Upper lobe of left lung (tissue), 6 donors: ENCODE results near the gene HABP2. TPM values are rescaled to one million over a fixed set of nuclear protein-coding genes. Genes with fewer than 3 reads are reported as not detected.

Experiments
- ATAC-seq, 2 donors: fragments of 200-7000 bp; cut with Tn5 transposase; one replicate each; pipeline ENCODE4 v1.9.1; 2022; ENCODE audit warnings: mild to moderate bottlenecking in 2 of 2, moderate library complexity in 2 of 2; ENCODE audit not compliant: low FRiP score in 2 of 2
- DNase-seq, 2 donors: peaks; one replicate each; pipeline ENCODE4 v3.0.0-alpha.2; 2019 to 2020
- H3K27ac ChIP-seq, 4 donors: fragments of 200-600 bp; sonication (generic); one replicate each; pipeline ENCODE4 v1.5.1; 2016 to 2019
- H3K27me3 ChIP-seq, 4 donors: fragments of 200-600 bp; sonication (generic); one replicate each; pipeline ENCODE4 v1.5.1; 2017 to 2019
- H3K36me3 ChIP-seq, 4 donors: fragments of 200-600 bp; sonication (generic); one replicate each; pipeline ENCODE4 v1.5.1; 2016 to 2019
- H3K4me1 ChIP-seq, 4 donors: fragments of 200-600 bp; sonication (generic); one replicate each; pipeline ENCODE4 v1.5.1; 2018 to 2019
- H3K4me3 ChIP-seq, 4 donors: fragments of 200-600 bp; sonication (generic); one replicate each; pipeline ENCODE4 v1.5.1; 2017 to 2019; ENCODE audit warnings: mild to moderate bottlenecking in 2 of 4, moderate library complexity in 1 of 4
- H3K9me3 ChIP-seq, 4 donors: fragments of 200-600 bp; sonication (generic); one replicate each; pipeline ENCODE4 v1.5.1; 2018 to 2019
- CTCF ChIP-seq, 6 experiments: fragments of 450-650 bp in 4 of 6; fragments of 200-600 bp in 2 of 6; sonication (generic) in 2 of 6; IDR thresholded peaks; one replicate each; pipeline ENCODE4 v1.5.1; 2016 to 2019; ENCODE audit warnings: antibody characterized with exemption in 6 of 6
- EP300 ChIP-seq, 4 donors: sonication (generic); formaldehyde crosslinking; IDR thresholded peaks; one replicate each; pipeline ENCODE4 v1.5.1; 2017; ENCODE audit warnings: antibody characterized with exemption in 4 of 4, control low read depth in 2 of 4
- POLR2A ChIP-seq, 4 donors: fragments of 450-650 bp; IDR thresholded peaks; one replicate each; pipeline ENCODE4 v1.5.1; 2016 to 2017; ENCODE audit warnings: antibody characterized with exemption in 4 of 4, mild to moderate bottlenecking in 2 of 4
- POLR2AphosphoS5 ChIP-seq, 2 donors: sonication (generic); formaldehyde crosslinking; IDR thresholded peaks; one replicate each; pipeline ENCODE4 v1.5.1; 2017; ENCODE audit warnings: antibody characterized with exemption in 2 of 2
- WGBS, 2 donors: methylation state at CpG; one replicate each; pipeline ENCODE4 v1.1.5; 2017 to 2018; 5-methylcytosine and 5-hydroxymethylcytosine counted together
- total RNA-seq, 6 donors: library from RNA; depleted of rRNA in 4 of 6; stranded (reverse); fragments of >200 nt in 4 of 6; gene quantifications; one replicate each; pipeline versions ENCODE4 v1.1.0 to v1.2.1, GENCODE V29; 2016 to 2021
- donor health status: DM: no; HTN: no; CAD: no; lungs with moderate emphysema.
- donor health status: DM: no; HTN: yes; CAD: no; lungs with severe emphysema.

The HABP2 gene
- total RNA-seq, 6 donors from 2014 or later = 0.15 to 10.3 (median 1.3) TPM; not detected in 2

- ATAC-seq (no peak), DNase-seq (no peak)
- Histone ChIP-seq H3K9me3 (no peaks in the 10 kb centered on the region), H3K27me3 (no peaks in the 10 kb centered on the region), H3K4me1 (no peaks in the 10 kb centered on the region), H3K4me3 (no peak overlapping the region), H3K36me3 (no peaks in the 10 kb centered on the region), H3K27ac (no peak overlapping the region)
- WGBS, 2 donors = 70 to 78% methylated on average over 13 of the region's 13 CpGs
- no peak for TF ChIP-seq POLR2A (IDR thresholded peaks at IDR 0.05)
- no peak for TF ChIP-seq POLR2AphosphoS5 (IDR thresholded peaks at IDR 0.05)
- TF ChIP-seq CTCF (IDR thresholded peaks at IDR 0.05) = no peak
- no peak for TF ChIP-seq EP300 (IDR thresholded peaks at IDR 0.05)
Observed at GRCh38 chr10:113605268-113605978, 52.6 kb downstream of the HABP2 start.

GRCh38 chr10:113609704-113610108, 56.9 kb downstream of the HABP2 start:
- Histone ChIP-seq H3K4me1 (no peaks in the 10 kb centered on the region), H3K27ac (no peak overlapping the region), H3K9me3 (no peaks in the 10 kb centered on the region), H3K27me3 (no peaks in the 10 kb centered on the region), H3K4me3 (no peak overlapping the region), H3K36me3 (no peaks in the 10 kb centered on the region)
- ATAC-seq (no peak), DNase-seq (no peak)
- WGBS, 2 donors = 81 to 91% methylated on average over 4 of the region's 4 CpGs
- TF ChIP-seq CTCF (IDR thresholded peaks at IDR 0.05) (no peak), POLR2A (IDR thresholded peaks at IDR 0.05) (no peak)

GRCh38 chr10:113610631-113611601, 58.1 kb downstream of the HABP2 start:
- H3K4me1 ChIP-seq = no peaks in the 10 kb centered on the region
- H3K4me3 ChIP-seq = no peak overlapping the region
- ATAC-seq (no peak), DNase-seq (no peak)
- H3K27ac ChIP-seq = no peak overlapping the region
- TF ChIP-seq EP300 (IDR thresholded peaks at IDR 0.05) (no peak), POLR2A (IDR thresholded peaks at IDR 0.05) (no peak), POLR2AphosphoS5 (IDR thresholded peaks at IDR 0.05) (no peak), CTCF (IDR thresholded peaks at IDR 0.05) (no peak)
- no peaks in the 10 kb centered on the region for H3K27me3 ChIP-seq
- no peaks in the 10 kb centered on the region for H3K36me3 ChIP-seq
- 37% methylated on average over 20 to 26 of the region's 26 CpGs for WGBS, 2 donors
- H3K9me3 ChIP-seq = no peaks in the 10 kb centered on the region

GRCh38 chr10:113612154-113612553, 59.3 kb downstream of the HABP2 start:
- no peak for TF ChIP-seq EP300 (IDR thresholded peaks at IDR 0.05)
- TF ChIP-seq CTCF (IDR thresholded peaks at IDR 0.05) = no peak
- TF ChIP-seq POLR2AphosphoS5 (IDR thresholded peaks at IDR 0.05) = no peak
- TF ChIP-seq POLR2A (IDR thresholded peaks at IDR 0.05) = no peak
- ATAC-seq = no peak
- DNase-seq = no peak

More at GRCh38 chr10:113612154-113612553, 59.3 kb downstream of the HABP2 start:
- 89% methylated on average over 3 of the region's 3 CpGs; no CpG with 5 or more reads in 1 of the 2 donors for WGBS, 2 donors
- no peaks in the 10 kb centered on the region for H3K36me3 ChIP-seq
- H3K27ac ChIP-seq = no peak overlapping the region
- no peak overlapping the region for H3K4me3 ChIP-seq
- no peaks in the 10 kb centered on the region for H3K9me3 ChIP-seq
- no peaks in the 10 kb centered on the region for H3K4me1 ChIP-seq
- peaks cover 0 to 4% (median 0%) of the 10 kb centered on the region in 4 donors for H3K27me3 ChIP-seq
